ENCODE measurements around the gene LMF1. TPM values are rescaled to one million over a fixed set of nuclear protein-coding genes. Genes with fewer than 3 reads are reported as not detected.

The LMF1 gene
- polyA plus RNA-seq, 1 donor (not counting 4 experiments of a cell fraction or from before 2014, with no cell fraction given), result 3.1 TPM

- Histone ChIP-seq H2AFZ (ENCODE audit: control insufficient read depth, low read length) (no peak overlapping the region), H3K9me3 (ENCODE audit: control insufficient read depth, low read depth, low read length) (peaks cover under 1% of the 10 kb centered on the region), H3K4me1 (ENCODE audit: control insufficient read depth, extremely low read depth, insufficient read depth, low read length) (no peaks in the 10 kb centered on the region), H3K27me3 (ENCODE audit: control insufficient read depth, extremely low read depth, insufficient read depth, low read length) (peaks cover 3% of the 10 kb centered on the region), H3K27ac (ENCODE audit: control insufficient read depth, insufficient read depth, low read length) (no peak overlapping the region), H4K20me1 (ENCODE audit: control insufficient read depth, extremely low read depth, insufficient read depth, low read length) (no peaks in the 10 kb centered on the region), H3K4me3 (ENCODE audit: control insufficient read depth in 2 of 3, extremely low read depth in 1 of 3, insufficient read depth in 2 of 3, low read depth in 1 of 3, low read length in 3 of 3) (no peak overlapping the region), H3K9ac (ENCODE audit: control insufficient read depth, extremely low read depth, insufficient read depth, low read length) (no peak overlapping the region), H3K9me1 (ENCODE audit: control insufficient read depth, extremely low read depth, insufficient read depth, low read length) (no peaks in the 10 kb centered on the region), H3K79me2 (ENCODE audit: control insufficient read depth, insufficient read depth, low read length) (no peaks in the 10 kb centered on the region), H3K4me2 (ENCODE audit: control insufficient read depth, extremely low read depth, insufficient read depth, low read depth, low read length) (no peak overlapping the region), H3K36me3 (ENCODE audit: control insufficient read depth in 2 of 2, extremely low read depth in 1 of 2, insufficient read depth in 2 of 2, low read length in 2 of 2) (no peaks in the 10 kb centered on the region)
- dilution Hi-C loops (cut with MboI; ENCODE audit: extremely low pct_ligation_motif_present, low sequenced_read_pairs), result no loop called here
- TF ChIP-seq EZH2 (IDR thresholded peaks at IDR 0.05; ENCODE audit: low read length) (no peak), CTCF (optimal IDR thresholded peaks at IDR 0.05 in 1 of 3, IDR thresholded peaks at IDR 0.05 in 1 of 3, conservative IDR thresholded peaks at IDR 0.05 in 1 of 3; ENCODE audit: extremely low read depth in 1 of 3, insufficient read depth in 2 of 3, low read length in 3 of 3) (no peak)
- FAIRE-seq (no peak), DNase-seq (ENCODE audit: low read depth, low spot score) (no peak)
These were observed 90.8 kb downstream of the LMF1 start for GRCh38 chr16:879986-880385.

GRCh38 chr16:879461-879861 lies 91.3 kb downstream of the LMF1 start:
- no peak for FAIRE-seq
- no peak overlapping the region for H3K27ac ChIP-seq (ENCODE audit: control insufficient read depth, insufficient read depth, low read length)
- H3K9me1 ChIP-seq (ENCODE audit: control insufficient read depth, extremely low read depth, insufficient read depth, low read length), result no peaks in the 10 kb centered on the region
- TF ChIP-seq CTCF (optimal IDR thresholded peaks at IDR 0.05 in 1 of 3, IDR thresholded peaks at IDR 0.05 in 1 of 3, conservative IDR thresholded peaks at IDR 0.05 in 1 of 3; ENCODE audit: extremely low read depth in 1 of 3, insufficient read depth in 2 of 3, low read length in 3 of 3) (no peak), EZH2 (IDR thresholded peaks at IDR 0.05; ENCODE audit: low read length) (no peak)
- dilution Hi-C loops (cut with MboI; ENCODE audit: extremely low pct_ligation_motif_present, low sequenced_read_pairs), result no loop called here
- no peak overlapping the region for H3K4me3 ChIP-seq (ENCODE audit: control insufficient read depth in 2 of 3, extremely low read depth in 1 of 3, insufficient read depth in 2 of 3, low read depth in 1 of 3, low read length in 3 of 3)
- no peaks in the 10 kb centered on the region for H3K27me3 ChIP-seq (ENCODE audit: control insufficient read depth, extremely low read depth, insufficient read depth, low read length)
- no peak for DNase-seq (ENCODE audit: low read depth, low spot score)
- no peaks in the 10 kb centered on the region for H4K20me1 ChIP-seq (ENCODE audit: control insufficient read depth, extremely low read depth, insufficient read depth, low read length)
- no peaks in the 10 kb centered on the region for H3K79me2 ChIP-seq (ENCODE audit: control insufficient read depth, insufficient read depth, low read length)
- H3K9ac ChIP-seq (ENCODE audit: control insufficient read depth, extremely low read depth, insufficient read depth, low read length), result no peak overlapping the region
- no peak overlapping the region for H3K4me2 ChIP-seq (ENCODE audit: control insufficient read depth, extremely low read depth, insufficient read depth, low read depth, low read length)
- H3K36me3 ChIP-seq (ENCODE audit: control insufficient read depth in 2 of 2, extremely low read depth in 1 of 2, insufficient read depth in 2 of 2, low read length in 2 of 2), result no peaks in the 10 kb centered on the region
- H3K4me1 ChIP-seq (ENCODE audit: control insufficient read depth, extremely low read depth, insufficient read depth, low read length), result no peaks in the 10 kb centered on the region
- H3K9me3 ChIP-seq (ENCODE audit: control insufficient read depth, low read depth, low read length), result peaks cover 2% of the 10 kb centered on the region
- no peak overlapping the region for H2AFZ ChIP-seq (ENCODE audit: control insufficient read depth, low read length)

All from keratinocyte (primary cell).